Tibial nerve (tissue), 4 donors: Measurements from ENCODE around the gene BCL2L11.

Source experiments
- EP300 ChIP-seq, 2 donors: sonication (generic); formaldehyde crosslinking; IDR thresholded peaks; one replicate each; pipeline ENCODE4 v1.6.1; 2017; ENCODE audit warnings: antibody characterized with exemption in 2 of 2, mild to moderate bottlenecking in 1 of 2
- TF ChIP-seq, protein P1 (sequence below), 5 experiments: fragments of 200-600 bp in 3 of 5; fragments of 450-650 bp in 2 of 5; sonication (generic) in 3 of 5; IDR thresholded peaks; one replicate each; pipeline ENCODE4 v1.5.1; 2016 to 2019; ENCODE audit warnings: antibody characterized with exemption in 5 of 5, mild to moderate bottlenecking in 3 of 5, moderate library complexity in 2 of 5

DNA sequence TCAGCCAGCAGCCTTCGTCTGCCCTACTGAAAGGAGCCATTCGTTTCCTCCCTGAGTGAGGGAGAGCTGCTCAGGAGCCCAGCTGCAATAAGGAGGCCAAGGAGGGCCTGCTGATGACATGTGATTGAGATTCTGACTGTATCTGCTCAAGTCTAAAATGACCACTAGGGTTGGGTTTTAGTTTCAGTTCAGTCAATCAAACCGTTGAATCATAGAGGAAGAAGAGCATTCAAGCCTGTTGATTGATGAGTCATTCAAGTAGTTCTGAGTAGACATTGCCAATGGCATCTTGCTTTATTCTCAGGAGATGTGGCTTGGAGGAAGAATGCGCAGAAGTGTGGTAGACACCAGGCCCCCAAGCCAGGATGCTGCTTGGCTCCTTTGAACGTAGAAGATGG is 19.9 kb upstream of the BCL2L11 start:
- TF ChIP-seq, protein P1, sequence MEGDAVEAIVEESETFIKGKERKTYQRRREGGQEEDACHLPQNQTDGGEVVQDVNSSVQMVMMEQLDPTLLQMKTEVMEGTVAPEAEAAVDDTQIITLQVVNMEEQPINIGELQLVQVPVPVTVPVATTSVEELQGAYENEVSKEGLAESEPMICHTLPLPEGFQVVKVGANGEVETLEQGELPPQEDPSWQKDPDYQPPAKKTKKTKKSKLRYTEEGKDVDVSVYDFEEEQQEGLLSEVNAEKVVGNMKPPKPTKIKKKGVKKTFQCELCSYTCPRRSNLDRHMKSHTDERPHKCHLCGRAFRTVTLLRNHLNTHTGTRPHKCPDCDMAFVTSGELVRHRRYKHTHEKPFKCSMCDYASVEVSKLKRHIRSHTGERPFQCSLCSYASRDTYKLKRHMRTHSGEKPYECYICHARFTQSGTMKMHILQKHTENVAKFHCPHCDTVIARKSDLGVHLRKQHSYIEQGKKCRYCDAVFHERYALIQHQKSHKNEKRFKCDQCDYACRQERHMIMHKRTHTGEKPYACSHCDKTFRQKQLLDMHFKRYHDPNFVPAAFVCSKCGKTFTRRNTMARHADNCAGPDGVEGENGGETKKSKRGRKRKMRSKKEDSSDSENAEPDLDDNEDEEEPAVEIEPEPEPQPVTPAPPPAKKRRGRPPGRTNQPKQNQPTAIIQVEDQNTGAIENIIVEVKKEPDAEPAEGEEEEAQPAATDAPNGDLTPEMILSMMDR (IDR thresholded peaks at IDR 0.05): no peak
- no peak for TF ChIP-seq EP300 (IDR thresholded peaks at IDR 0.05)
